Measurements from ENCODE around the gene SPPL3. TPM values are rescaled to one million over a fixed set of nuclear protein-coding genes. Genes with fewer than 3 reads are reported as not detected.

Gene SPPL3
- total RNA-seq, 1 experiment from 2014 or later, result 51.1 TPM

- Histone ChIP-seq H3K4me1 (ENCODE audit: control insufficient read depth, insufficient read depth, low read length) (no peaks in the 10 kb centered on the region), H3K27me3 (ENCODE audit: control insufficient read depth, insufficient read depth, low read length) (no peaks in the 10 kb centered on the region), H3K4me3 (ENCODE audit: low read depth in 2 of 2, low read length in 2 of 2) (no peak overlapping the region), H3K27ac (ENCODE audit: low read length) (no peak overlapping the region), H3K9me3 (ENCODE audit: control insufficient read depth, insufficient read depth, low read depth, low read length) (no peaks in the 10 kb centered on the region), H3K36me3 (ENCODE audit: control insufficient read depth, insufficient read depth, low read length) (no peaks in the 10 kb centered on the region)
- no TSS peak for BruUV-seq (replicated peaks)
- in situ Hi-C loops (cut with HindIII; ENCODE audit: low pct_unique_long_range_greater_than_20kb, low sequenced_read_pairs), result no loop called here
- ChIA-PET CTCF (no interaction called here), POLR2A (interaction anchor here (0.6 kb wide), 1 partner anchor 195 kb away, joined by 4 read pairs; the partner anchor contains the start of gene C12orf43)
- DNase-seq (ENCODE audit: low read depth, low spot score) (no peak), ATAC-seq (no peak)
- intact Hi-C loops (cut with micrococcal nuclease; ENCODE audit: unreplicated experiment), result no loop called here
- TF ChIP-seq, protein P1, sequence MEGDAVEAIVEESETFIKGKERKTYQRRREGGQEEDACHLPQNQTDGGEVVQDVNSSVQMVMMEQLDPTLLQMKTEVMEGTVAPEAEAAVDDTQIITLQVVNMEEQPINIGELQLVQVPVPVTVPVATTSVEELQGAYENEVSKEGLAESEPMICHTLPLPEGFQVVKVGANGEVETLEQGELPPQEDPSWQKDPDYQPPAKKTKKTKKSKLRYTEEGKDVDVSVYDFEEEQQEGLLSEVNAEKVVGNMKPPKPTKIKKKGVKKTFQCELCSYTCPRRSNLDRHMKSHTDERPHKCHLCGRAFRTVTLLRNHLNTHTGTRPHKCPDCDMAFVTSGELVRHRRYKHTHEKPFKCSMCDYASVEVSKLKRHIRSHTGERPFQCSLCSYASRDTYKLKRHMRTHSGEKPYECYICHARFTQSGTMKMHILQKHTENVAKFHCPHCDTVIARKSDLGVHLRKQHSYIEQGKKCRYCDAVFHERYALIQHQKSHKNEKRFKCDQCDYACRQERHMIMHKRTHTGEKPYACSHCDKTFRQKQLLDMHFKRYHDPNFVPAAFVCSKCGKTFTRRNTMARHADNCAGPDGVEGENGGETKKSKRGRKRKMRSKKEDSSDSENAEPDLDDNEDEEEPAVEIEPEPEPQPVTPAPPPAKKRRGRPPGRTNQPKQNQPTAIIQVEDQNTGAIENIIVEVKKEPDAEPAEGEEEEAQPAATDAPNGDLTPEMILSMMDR (IDR thresholded peaks at IDR 0.05), result no peak
These were observed 83.2 kb downstream of the SPPL3 start for GRCh38 chr12:120820884-120821510.

DNA sequence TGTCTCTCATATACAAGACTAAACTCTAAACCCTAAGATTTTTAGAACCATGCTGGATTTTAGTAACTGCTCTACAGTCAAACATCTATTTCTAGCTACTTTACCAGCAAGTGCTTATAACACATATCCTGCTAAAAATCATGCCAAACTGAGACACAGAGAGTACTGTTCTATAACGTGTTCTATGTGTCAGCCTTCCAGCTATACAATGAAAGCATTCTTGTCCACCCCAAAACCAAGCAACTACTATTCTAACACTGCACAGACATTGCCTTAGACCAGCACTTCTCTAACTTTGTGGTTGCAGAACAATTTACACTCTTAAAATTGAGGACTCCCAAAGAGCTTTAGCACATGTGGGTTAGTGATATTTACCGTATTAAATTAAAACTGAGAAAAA lies 85.7 kb downstream of the SPPL3 start:
- BruUV-seq (replicated peaks), result no TSS peak
- intact Hi-C loops (cut with micrococcal nuclease; ENCODE audit: unreplicated experiment) (no loop called here), in situ Hi-C loops (cut with HindIII; ENCODE audit: low pct_unique_long_range_greater_than_20kb, low sequenced_read_pairs) (no loop called here)
- Histone ChIP-seq H3K27me3 (ENCODE audit: control insufficient read depth, insufficient read depth, low read length) (no peaks in the 10 kb centered on the region), H3K9me3 (ENCODE audit: control insufficient read depth, insufficient read depth, low read depth, low read length) (no peaks in the 10 kb centered on the region), H3K4me3 (ENCODE audit: low read depth in 2 of 2, low read length in 2 of 2) (no peak overlapping the region), H3K27ac (ENCODE audit: low read length) (no peak overlapping the region), H3K36me3 (ENCODE audit: control insufficient read depth, insufficient read depth, low read length) (no peaks in the 10 kb centered on the region; the same call in 1 of the 2 replicates), H3K4me1 (ENCODE audit: control insufficient read depth, insufficient read depth, low read length) (no peaks in the 10 kb centered on the region; the same call in 1 of the 2 replicates)
- TF ChIP-seq SIN3A (IDR thresholded peaks at IDR 0.05; ENCODE audit: borderline replicate concordance, insufficient read depth, low read depth, low read length), result no peak
- TF ChIP-seq, protein P1 (IDR thresholded peaks at IDR 0.05), result no peak
- no peak for TF ChIP-seq TCF7L2 (IDR thresholded peaks at IDR 0.05; ENCODE audit: low read depth, low read length)
- TF ChIP-seq, protein P2, sequence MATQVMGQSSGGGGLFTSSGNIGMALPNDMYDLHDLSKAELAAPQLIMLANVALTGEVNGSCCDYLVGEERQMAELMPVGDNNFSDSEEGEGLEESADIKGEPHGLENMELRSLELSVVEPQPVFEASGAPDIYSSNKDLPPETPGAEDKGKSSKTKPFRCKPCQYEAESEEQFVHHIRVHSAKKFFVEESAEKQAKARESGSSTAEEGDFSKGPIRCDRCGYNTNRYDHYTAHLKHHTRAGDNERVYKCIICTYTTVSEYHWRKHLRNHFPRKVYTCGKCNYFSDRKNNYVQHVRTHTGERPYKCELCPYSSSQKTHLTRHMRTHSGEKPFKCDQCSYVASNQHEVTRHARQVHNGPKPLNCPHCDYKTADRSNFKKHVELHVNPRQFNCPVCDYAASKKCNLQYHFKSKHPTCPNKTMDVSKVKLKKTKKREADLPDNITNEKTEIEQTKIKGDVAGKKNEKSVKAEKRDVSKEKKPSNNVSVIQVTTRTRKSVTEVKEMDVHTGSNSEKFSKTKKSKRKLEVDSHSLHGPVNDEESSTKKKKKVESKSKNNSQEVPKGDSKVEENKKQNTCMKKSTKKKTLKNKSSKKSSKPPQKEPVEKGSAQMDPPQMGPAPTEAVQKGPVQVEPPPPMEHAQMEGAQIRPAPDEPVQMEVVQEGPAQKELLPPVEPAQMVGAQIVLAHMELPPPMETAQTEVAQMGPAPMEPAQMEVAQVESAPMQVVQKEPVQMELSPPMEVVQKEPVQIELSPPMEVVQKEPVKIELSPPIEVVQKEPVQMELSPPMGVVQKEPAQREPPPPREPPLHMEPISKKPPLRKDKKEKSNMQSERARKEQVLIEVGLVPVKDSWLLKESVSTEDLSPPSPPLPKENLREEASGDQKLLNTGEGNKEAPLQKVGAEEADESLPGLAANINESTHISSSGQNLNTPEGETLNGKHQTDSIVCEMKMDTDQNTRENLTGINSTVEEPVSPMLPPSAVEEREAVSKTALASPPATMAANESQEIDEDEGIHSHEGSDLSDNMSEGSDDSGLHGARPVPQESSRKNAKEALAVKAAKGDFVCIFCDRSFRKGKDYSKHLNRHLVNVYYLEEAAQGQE (IDR thresholded peaks at IDR 0.05; ENCODE audit: insufficient read depth in 1 of 2, low read depth in 2 of 2, low read length in 1 of 2), result no peak
- TF ChIP-seq POLR2AphosphoS5 (IDR thresholded peaks at IDR 0.05; ENCODE audit: low read depth, low read length), result no peak
- ChIA-PET POLR2A (interaction anchor here (0.6 kb wide), 1 partner anchor 371 kb away, joined by 6 read pairs; no protein-coding TSS in a partner anchor), CTCF (no interaction called here)
- ATAC-seq (no peak), DNase-seq (ENCODE audit: low read depth, low spot score) (no peak)
